Cardiac muscle cell (in vitro differentiated cells and primary cell): ENCODE measurements around the gene PDE1A. TPM values are rescaled to one million over a fixed set of nuclear protein-coding genes. Genes with fewer than 3 reads are reported as not detected.

Experiments used
- DNase-seq, 2 donors: peaks; one replicate each; pipeline versions ENCODE4 v3.0.0 to v3.0.0-alpha.2; 2010 to 2017; ENCODE audit warnings: low read depth in 1 of 2, low spot score in 1 of 2
- H3K27ac ChIP-seq: fragments of 200-600 bp; sonication (generic); 2 replicates; pipeline ENCODE4 v1.5.1; 2016
- H3K27me3 ChIP-seq: fragments of 200-600 bp; sonication (generic); 2 replicates; pipeline ENCODE4 v1.6.0; 2016; ENCODE audit warnings: control low read depth
- H3K36me3 ChIP-seq: fragments of 200-600 bp; sonication (generic); 2 replicates; pipeline ENCODE4 v1.5.1; 2016; ENCODE audit warnings: control low read depth
- H3K4me1 ChIP-seq: fragments of 200-600 bp; sonication (generic); 2 replicates; pipeline ENCODE4 v1.8.1; 2017; ENCODE audit warnings: low read depth, mild to moderate bottlenecking, mixed run types
- H3K4me3 ChIP-seq: fragments of 200-600 bp; sonication (generic); 2 replicates; pipeline ENCODE4 v1.5.1; 2016; ENCODE audit warnings: mild to moderate bottlenecking
- H3K9me3 ChIP-seq: fragments of 200-600 bp; sonication (generic); 2 replicates; pipeline ENCODE4 v1.5.1; 2017; ENCODE audit warnings: low read depth, mild to moderate bottlenecking, control low read depth
- CTCF ChIP-seq: IDR thresholded peaks from 2 replicates; pipeline ENCODE4 v1.5.1; 2012; ENCODE audit warnings: low read depth, mild to moderate bottlenecking, low read length
- polyA plus RNA-seq: library from polyadenylated mRNA; unstranded; fragments of >200 nt; fragmentation: Nextera tagmentation; extraction: Ambion mirVana; gene quantifications from 2 replicates; pipeline ENCODE4 v1.2.1, GENCODE V29; 2016
- total RNA-seq: library from RNA; depleted of rRNA; stranded (reverse); fragments of >200 nt; gene quantifications from 2 replicates; pipeline ENCODE4 v1.2.3, GENCODE V29; 2016

The PDE1A gene
- total and polyA plus RNA-seq, 2 experiments from 2014 or later: 0.06 to 0.60 TPM

GRCh38 chr2:182360663-182361260 is 66.1 kb downstream of the PDE1A start:
- no peak for TF ChIP-seq CTCF
- no peaks in the 10 kb centered on the region for H3K9me3 ChIP-seq
- H3K27ac ChIP-seq: no peak overlapping the region

DNA sequence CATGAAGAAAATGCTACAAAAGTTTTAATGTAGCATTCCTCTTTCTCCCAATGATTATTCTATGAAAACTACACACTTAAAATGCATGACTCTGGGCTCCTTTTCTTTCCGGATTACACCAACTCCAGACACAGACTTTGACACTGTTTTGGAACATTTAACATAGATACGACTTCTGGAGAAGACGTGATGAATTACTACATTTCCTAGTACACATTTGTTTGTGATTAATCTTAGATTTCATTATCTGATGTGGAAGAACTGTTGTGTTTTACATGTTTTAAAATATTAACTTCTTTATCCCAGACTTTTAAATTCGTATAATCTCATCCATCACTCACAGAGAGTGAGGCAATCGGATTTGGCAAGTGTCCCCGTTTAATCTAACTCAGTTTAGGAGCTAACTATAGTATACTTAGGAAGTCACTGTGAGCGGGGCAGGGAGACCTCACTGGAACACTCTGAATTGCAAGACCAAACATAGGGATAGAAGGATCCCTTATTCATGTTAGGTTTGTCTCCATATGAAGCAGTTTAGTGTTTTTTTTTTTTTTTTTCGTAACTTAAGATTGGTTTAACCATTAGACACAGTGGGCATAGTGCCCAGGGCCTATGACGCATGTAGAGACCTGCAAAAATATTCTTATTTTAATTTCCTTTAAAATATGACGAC is 66.7 kb downstream of the PDE1A start:
- Histone ChIP-seq H3K36me3 (no peaks in the 10 kb centered on the region), H3K4me3 (no peak overlapping the region), H3K9me3 (no peaks in the 10 kb centered on the region), H3K4me1 (no peaks in the 10 kb centered on the region), H3K27ac (no peak overlapping the region), H3K27me3 (no peaks in the 10 kb centered on the region)
- no peak for TF ChIP-seq CTCF
- peak in 1 of 2 donors; percentile 94 for DNase-seq

More at GRCh38 chr2:182360663-182361260, 66.1 kb downstream of the PDE1A start:
- H3K27me3 ChIP-seq: no peaks in the 10 kb centered on the region
- no peaks in the 10 kb centered on the region for H3K4me1 ChIP-seq
- H3K36me3 ChIP-seq: no peaks in the 10 kb centered on the region
- H3K4me3 ChIP-seq: no peak overlapping the region
- no peak for DNase-seq

DNA sequence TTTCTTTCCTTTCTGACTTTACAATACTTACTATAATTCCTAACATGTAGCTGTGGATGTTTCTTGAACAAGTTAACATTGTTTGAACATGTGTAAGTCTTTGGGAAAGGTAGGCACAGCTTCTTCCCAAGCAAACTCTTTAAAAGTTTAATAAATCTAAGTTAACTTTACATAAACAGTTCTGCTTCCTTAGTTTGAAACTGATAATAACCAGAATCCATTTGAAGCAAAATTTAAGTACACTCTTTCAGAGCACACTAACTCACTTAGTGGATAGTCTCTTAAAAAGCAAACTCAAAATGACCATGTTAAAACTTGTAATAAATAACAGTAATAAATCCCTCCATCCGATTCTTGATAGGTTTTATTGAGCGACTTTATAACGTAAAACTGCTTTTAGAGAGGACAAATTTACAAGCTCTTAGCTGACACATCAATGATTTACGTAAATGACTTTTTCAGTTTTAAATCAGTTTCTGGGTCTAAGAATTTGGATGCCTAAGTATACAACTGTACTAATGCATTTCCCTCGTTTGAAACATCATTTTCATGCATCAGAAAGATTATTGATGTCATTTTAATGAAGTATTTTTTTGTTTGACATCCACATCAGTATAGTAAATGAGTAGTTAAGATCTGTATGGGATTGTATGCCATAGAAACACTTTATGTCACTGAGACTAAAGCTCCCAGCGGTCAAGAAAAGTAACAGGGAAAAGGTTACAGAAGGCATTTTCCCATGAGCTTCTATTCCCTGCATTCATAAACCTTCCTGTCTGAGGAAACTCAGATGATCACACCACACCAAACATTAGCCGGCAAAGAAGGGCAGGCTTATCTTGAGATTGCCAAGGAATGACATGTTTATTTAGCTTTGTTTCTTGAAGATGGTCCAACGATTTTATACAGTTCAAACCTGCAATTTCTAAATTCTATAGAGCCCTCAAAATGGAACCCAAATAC is 67.5 kb downstream of the PDE1A start:
- H3K4me3 ChIP-seq: no peak overlapping the region
- no peaks in the 10 kb centered on the region for H3K9me3 ChIP-seq
- H3K27ac ChIP-seq: no peak overlapping the region
- TF ChIP-seq CTCF: no peak
- H3K36me3 ChIP-seq: no peaks in the 10 kb centered on the region
- H3K4me1 ChIP-seq: no peaks in the 10 kb centered on the region
- H3K27me3 ChIP-seq: no peaks in the 10 kb centered on the region
- peak in 1 of 2 donors; percentile 79 for DNase-seq

DNA sequence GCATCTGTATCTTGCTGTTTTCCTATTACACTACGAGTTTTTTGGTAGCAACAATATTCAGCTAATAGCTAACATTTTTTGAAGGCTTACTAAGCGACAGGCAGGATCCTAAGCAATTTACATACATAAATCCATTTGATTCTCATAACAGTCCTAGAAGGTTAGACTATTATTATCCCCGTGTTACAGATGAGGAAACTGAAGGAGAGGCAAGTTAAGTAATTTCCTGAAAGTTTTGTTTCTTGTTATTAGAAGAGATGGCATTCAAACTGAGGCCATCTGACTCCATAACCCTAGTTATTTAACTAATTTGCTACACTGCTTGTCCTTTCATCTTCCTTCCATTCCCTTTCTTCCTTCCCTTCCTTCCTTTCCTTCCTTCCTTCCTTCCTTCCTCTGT is 68.2 kb downstream of the PDE1A start:
- no peaks in the 10 kb centered on the region for H3K27me3 ChIP-seq
- no peak for DNase-seq
- H3K36me3 ChIP-seq: no peaks in the 10 kb centered on the region
- no peak overlapping the region for H3K4me3 ChIP-seq
- TF ChIP-seq CTCF: no peak
- no peak overlapping the region for H3K27ac ChIP-seq
- H3K4me1 ChIP-seq: no peaks in the 10 kb centered on the region
- no peaks in the 10 kb centered on the region for H3K9me3 ChIP-seq

DNA sequence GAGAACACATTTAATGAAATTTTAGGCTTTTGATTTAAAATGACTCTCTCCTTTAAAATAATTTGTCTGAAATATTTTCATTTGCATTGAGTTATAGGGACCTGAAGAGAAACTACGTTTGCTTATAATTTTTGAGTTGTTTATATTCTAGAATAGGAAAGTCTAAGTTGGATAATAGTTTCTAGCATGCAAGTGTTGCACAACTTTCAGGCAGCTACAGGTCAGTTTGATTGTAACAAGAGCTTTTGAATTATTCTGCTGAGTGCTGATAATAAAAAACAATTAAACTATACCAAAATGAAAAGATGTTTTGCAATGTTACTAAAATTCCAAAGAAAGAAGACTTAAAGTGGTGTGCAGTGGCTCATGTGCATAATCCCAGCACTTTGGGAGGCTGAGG is 71.0 kb downstream of the PDE1A start:
- Histone ChIP-seq H3K36me3 (no peaks in the 10 kb centered on the region), H3K4me1 (no peaks in the 10 kb centered on the region), H3K27me3 (no peaks in the 10 kb centered on the region), H3K4me3 (no peak overlapping the region), H3K9me3 (no peaks in the 10 kb centered on the region), H3K27ac (no peak overlapping the region)
- DNase-seq: no peak
- no peak for TF ChIP-seq CTCF
